ENCODE results near the gene PPP3R1.

DNA sequence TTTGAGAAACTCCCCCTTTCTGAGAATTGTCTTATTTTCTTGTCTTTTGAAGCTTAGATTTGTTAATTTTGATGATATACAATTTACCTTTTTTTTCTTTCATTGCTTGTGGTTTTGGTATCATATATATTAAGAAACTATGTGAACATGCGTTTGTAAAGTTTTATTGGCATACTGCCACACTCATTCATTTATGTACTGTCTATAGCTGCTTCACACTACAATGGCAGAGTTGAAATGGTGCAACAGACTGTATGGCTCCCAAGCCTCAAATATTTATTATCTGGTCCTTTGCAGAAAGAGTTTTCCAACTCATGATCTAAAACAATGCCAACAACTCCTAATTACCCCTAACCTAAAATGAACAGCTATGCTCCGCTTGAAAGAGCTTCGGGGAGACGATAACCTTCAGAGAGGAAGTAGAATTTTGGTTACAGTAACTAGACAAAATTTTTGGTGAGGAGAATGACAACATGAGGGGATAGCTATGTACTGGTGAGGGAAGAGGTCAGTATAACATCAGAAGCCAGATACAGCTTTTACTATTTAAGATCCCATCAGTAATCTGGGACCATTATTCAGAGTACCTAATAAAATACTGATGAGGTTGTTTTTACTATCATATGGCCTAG is 16.1 kb downstream of the PPP3R1 start:
- TF ChIP-seq, protein P1, sequence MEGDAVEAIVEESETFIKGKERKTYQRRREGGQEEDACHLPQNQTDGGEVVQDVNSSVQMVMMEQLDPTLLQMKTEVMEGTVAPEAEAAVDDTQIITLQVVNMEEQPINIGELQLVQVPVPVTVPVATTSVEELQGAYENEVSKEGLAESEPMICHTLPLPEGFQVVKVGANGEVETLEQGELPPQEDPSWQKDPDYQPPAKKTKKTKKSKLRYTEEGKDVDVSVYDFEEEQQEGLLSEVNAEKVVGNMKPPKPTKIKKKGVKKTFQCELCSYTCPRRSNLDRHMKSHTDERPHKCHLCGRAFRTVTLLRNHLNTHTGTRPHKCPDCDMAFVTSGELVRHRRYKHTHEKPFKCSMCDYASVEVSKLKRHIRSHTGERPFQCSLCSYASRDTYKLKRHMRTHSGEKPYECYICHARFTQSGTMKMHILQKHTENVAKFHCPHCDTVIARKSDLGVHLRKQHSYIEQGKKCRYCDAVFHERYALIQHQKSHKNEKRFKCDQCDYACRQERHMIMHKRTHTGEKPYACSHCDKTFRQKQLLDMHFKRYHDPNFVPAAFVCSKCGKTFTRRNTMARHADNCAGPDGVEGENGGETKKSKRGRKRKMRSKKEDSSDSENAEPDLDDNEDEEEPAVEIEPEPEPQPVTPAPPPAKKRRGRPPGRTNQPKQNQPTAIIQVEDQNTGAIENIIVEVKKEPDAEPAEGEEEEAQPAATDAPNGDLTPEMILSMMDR (IDR thresholded peaks at IDR 0.05 in 4 of 5, conservative IDR thresholded peaks at IDR 0.05 in 1 of 5), result no peak
- no peak for TF ChIP-seq POLR2A (IDR thresholded peaks at IDR 0.05)
